NK-92 treated with Interleukin-12 subunit alpha and Interleukin-12 subunit beta, amount 100 ng/mL, for 24 hours (cell line): ENCODE data around the gene RFLNA.

Experiments used
- DNase-seq: peaks from one replicate; lab custom pipeline; 2025; lab: John Stamatoyannopoulos, UW

RFLNA gene

GRCh38 chr12:124358572-124358971 is 63.7 kb downstream of the RFLNA start:
- DNase-seq = no peak

GRCh38 chr12:124359671-124360581 is 65.0 kb downstream of the RFLNA start:
- no peak for DNase-seq

GRCh38 chr12:124361074-124361970 is 66.4 kb downstream of the RFLNA start:
- DNase-seq = no peak

- DNase-seq = no peak
These were observed 67.1 kb downstream of the RFLNA start for GRCh38 chr12:124361996-124362395.

- no peak for DNase-seq
These were observed 68.6 kb downstream of the RFLNA start for GRCh38 chr12:124363353-124363965.

- no peak for DNase-seq
These were observed 69.7 kb downstream of the RFLNA start for GRCh38 chr12:124364543-124364942.
